LNCAP (cell line): Measurements from ENCODE around the gene EPB41L1.

Experiments
- TF ChIP-seq, protein P1 (sequence below): fragments of 450-650 bp; IDR thresholded peaks from 2 replicates; pipeline ENCODE4 v1.5.1; 2017; ENCODE audit warnings: mild to moderate bottlenecking

EPB41L1 gene

DNA sequence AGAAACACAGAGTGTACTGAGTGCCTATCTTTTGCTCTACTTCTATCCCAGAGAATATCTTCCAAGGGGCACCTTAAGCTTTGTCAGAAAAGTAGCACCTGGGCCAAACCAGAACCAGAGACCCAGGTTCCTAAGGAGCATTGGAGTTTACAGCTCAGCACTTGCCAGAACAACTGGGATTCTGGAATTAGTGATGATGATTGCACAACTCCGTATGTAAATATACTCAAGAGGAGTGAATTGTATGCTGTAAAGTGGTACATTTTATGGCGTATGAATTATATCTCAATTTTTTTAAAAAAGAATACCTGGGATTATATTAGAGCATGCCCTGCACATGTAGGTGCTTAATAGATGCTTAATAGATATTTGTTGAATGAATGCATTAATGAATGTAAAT is 36.2 kb upstream of the EPB41L1 start:
- TF ChIP-seq, protein P1, sequence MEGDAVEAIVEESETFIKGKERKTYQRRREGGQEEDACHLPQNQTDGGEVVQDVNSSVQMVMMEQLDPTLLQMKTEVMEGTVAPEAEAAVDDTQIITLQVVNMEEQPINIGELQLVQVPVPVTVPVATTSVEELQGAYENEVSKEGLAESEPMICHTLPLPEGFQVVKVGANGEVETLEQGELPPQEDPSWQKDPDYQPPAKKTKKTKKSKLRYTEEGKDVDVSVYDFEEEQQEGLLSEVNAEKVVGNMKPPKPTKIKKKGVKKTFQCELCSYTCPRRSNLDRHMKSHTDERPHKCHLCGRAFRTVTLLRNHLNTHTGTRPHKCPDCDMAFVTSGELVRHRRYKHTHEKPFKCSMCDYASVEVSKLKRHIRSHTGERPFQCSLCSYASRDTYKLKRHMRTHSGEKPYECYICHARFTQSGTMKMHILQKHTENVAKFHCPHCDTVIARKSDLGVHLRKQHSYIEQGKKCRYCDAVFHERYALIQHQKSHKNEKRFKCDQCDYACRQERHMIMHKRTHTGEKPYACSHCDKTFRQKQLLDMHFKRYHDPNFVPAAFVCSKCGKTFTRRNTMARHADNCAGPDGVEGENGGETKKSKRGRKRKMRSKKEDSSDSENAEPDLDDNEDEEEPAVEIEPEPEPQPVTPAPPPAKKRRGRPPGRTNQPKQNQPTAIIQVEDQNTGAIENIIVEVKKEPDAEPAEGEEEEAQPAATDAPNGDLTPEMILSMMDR = no peak

DNA sequence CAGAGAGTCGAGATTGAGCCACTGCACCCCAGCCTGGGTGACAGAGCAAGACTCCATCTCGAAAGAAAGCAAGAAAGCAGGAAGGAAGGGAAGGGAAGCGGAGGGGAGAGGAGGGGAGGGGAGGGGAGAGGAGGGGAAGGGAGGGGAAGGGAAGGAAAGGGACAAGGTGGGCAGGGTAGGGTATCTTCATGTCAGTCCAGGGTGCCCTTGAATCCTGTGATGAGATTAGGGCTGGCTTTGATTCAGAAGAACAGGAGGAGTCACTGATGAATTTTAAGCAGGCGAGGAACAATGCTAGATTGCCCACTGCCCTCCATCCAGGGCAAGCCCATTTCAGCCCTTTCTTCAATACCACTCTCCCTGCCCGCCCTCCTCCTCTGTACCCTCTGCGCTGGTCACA is 35.0 kb upstream of the EPB41L1 start:
- TF ChIP-seq, protein P1 = no peak

DNA sequence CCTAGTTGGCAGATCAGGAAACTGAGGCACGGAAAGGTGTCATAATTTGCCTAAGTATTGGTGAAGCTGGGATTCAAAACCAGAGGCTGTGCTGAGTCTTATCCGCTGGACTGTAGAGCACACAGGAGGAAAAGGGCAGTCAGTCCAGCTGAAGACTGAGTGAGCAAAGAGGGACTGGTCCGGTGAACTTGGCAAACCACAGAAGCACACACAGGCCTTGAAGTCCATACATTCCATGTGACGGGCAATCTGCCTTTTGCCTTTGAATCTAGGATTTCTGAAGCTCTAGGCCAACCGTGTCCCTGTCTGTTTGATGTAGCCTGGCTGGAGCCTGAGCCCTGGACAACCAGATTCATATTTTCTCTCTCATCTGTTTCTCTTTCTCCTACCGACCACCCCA is 34.3 kb upstream of the EPB41L1 start:
- TF ChIP-seq, protein P1 = no peak

DNA sequence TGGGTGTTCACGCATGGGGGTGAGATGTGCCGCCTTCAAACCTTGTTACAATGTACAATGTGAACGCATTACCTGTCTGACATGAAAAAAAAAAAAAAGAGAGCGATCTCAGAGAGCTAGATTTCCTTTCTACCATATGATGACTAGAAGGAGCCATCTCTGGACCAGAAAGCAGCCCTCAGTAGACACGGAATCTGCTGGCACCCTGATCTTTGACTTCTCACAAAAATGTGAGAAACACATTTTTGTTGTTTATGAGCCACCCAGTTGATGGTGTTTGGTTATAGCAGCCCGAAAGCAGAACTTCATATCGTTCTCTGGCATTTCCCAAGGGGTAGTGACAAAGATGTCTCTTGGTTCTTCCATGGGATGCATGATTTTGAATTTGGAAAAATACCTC is 33.5 kb upstream of the EPB41L1 start:
- TF ChIP-seq, protein P1 = no peak

DNA sequence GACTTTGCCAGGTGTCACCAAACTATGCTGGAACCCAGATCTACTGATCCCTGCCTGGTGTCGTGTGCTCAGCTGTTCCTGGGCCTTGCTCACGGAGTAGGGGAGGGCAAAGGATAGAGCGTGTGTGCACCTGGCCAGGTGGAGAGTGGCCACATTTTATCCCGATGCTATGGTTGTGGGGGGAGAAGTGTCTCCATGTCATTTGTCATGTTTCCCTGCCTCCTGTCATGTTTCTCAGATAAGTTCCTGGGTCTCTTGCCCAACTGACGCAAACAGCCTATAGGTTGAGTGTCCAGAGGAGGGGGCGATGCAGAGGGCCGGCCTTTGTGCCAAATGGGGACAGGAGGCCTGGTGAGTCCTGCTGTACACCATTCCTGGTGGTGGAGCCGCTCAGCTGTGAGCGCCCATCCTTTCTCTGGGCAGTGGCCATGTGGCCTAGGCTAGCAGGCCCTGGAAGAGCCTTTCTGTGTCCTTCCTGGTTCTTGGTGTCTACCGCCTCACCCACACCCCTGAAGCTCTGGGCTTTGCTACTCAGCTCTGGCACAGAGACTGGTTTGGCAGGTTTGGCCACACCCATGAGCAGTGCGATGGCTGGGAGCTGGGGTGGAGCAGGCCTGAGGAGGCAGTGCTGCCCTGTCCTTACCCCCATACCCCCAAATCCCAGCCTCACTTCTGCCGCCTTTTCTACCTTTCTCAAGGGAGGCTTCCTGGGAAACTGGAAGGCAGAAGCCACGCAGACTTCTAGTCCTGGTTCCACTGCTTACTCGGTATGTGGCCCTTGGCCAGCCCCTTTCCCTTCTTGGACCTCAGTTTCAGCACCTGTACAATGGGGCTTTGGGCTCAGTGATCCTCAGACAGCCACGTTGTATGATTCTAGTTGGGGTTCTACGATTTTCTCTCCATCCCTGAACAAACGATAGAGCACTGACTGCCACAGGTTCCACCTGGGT is 32.3 kb upstream of the EPB41L1 start:
- TF ChIP-seq, protein P1 = no peak

DNA sequence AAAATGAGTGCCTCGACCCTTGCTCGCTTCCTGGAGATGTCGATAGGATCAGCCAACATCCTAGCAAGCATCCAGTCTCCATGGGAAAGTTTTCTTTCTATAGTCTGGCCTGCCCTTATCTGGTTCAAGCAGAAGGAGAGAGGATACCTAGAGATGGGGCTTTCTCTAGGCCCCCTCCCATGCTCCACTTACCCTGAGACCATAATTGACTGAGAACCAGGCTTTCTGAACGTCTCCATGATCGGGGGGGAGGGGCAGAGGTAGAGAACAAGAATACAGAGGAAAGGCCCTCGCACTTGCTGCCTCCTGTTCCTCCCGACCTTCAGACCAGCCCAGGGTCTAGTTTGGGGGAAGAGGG is 31.6 kb upstream of the EPB41L1 start:
- TF ChIP-seq, protein P1 = no peak

DNA sequence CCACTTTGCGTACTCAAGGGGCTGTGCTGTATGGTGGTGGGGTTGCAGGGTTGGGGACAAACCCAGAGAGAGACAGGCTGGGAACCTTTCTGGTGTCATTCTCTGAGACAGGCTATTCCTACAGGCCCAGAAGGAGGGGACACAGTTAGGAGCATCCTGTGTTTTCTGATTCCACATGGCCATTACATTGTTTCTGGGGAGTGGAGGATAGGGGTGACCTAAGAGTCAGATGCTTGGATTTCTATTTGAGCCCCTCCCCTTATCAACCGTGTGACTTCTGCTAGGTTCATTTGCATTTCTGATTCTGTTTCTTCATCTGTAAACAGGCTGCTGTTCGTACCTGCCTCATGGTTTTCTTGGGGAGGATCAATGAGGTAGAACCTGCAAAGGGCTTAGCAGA is 29.4 kb upstream of the EPB41L1 start:
- TF ChIP-seq, protein P1 = no peak
